Vagina (tissue), 2 donors: ENCODE results near the gene ATP6V1C2. TPM values are rescaled to one million over a fixed set of nuclear protein-coding genes. Genes with fewer than 3 reads are reported as not detected.
"Not testable (repeated sequence)": the region's sequence is repeated elsewhere in the genome, so short reads cannot be mapped to it uniquely, and the experiment has no call there.

Experiments
- DNase-seq, 2 donors: peaks; one replicate each; pipeline ENCODE4 v3.0.0-alpha.2; 2017; ENCODE audit errors: extremely low spot score in 2 of 2
- H3K27ac ChIP-seq: fragments of 200-600 bp; sonication (generic); one replicate; pipeline ENCODE4 v1.5.1; 2019
- H3K27me3 ChIP-seq: fragments of 200-600 bp; sonication (generic); one replicate; pipeline ENCODE4 v1.5.1; 2019
- H3K36me3 ChIP-seq, 2 donors: fragments of 200-600 bp; sonication (generic); one replicate each; pipeline ENCODE4 v1.5.1; 2017 to 2019
- H3K4me1 ChIP-seq: fragments of 200-600 bp; sonication (generic); one replicate; pipeline ENCODE4 v1.5.1; 2019
- H3K4me3 ChIP-seq, 2 donors: fragments of 200-600 bp; sonication (generic); 1 replicate in 1 of 2; 2 replicates in 1 of 2; pipeline ENCODE4 v1.5.1; 2016 to 2019
- H3K9me3 ChIP-seq: fragments of 200-600 bp; sonication (generic); one replicate; pipeline ENCODE4 v1.5.1; 2019
- CTCF ChIP-seq, 3 experiments: fragments of 450-650 bp in 2 of 3; fragments of 200-600 bp in 1 of 3; sonication (generic) in 1 of 3; IDR thresholded peaks; one replicate each; pipeline ENCODE4 v1.5.1; 2017 to 2019; ENCODE audit warnings: antibody characterized with exemption in 3 of 3, mild to moderate bottlenecking in 2 of 3, moderate library complexity in 2 of 3
- POLR2A ChIP-seq, 2 donors: fragments of 450-650 bp; IDR thresholded peaks; one replicate each; pipeline ENCODE4 v1.6.1; 2017; ENCODE audit warnings: antibody characterized with exemption in 2 of 2, mild to moderate bottlenecking in 2 of 2, moderate library complexity in 2 of 2
- POLR2AphosphoS5 ChIP-seq, 2 donors: sonication (generic); formaldehyde crosslinking; IDR thresholded peaks; one replicate each; pipeline ENCODE4 v1.9.0; 2017; ENCODE audit warnings: antibody characterized with exemption in 2 of 2, mild to moderate bottlenecking in 2 of 2, low read depth in 1 of 2; ENCODE audit not compliant: insufficient read depth in 1 of 2
- intact Hi-C: fragments of 100-400 bp; cut with DNase I; formaldehyde crosslinking; loops from one replicate; pipeline ENCODE4 v1.15.1; 2023
- total RNA-seq: library from RNA; depleted of rRNA; stranded (reverse); fragments of >200 nt; gene quantifications from one replicate; pipeline ENCODE4 v1.2.3, GENCODE V29; 2016

ATP6V1C2 gene
- total RNA-seq, 1 donor from 2014 or later: 134 TPM

GRCh38 chr2:10800163-10800562 lies 78.7 kb downstream of the ATP6V1C2 start:
- intact Hi-C loops: no loop called here
- H3K36me3 ChIP-seq: peaks cover 0 to 20% of the 10 kb centered on the region in 2 donors
- no peaks in the 10 kb centered on the region for H3K4me1 ChIP-seq
- no peaks in the 10 kb centered on the region for H3K9me3 ChIP-seq
- H3K27ac ChIP-seq: no peak overlapping the region
- TF ChIP-seq CTCF (IDR thresholded peaks at IDR 0.05) (no peak), POLR2AphosphoS5 (IDR thresholded peaks at IDR 0.05; ENCODE audit: insufficient read depth in 1 of 2, low read depth in 1 of 2) (no peak), POLR2A (IDR thresholded peaks at IDR 0.05) (no peak)
- no peaks in the 10 kb centered on the region for H3K27me3 ChIP-seq
- no peak overlapping the region for H3K4me3 ChIP-seq
- no peak for DNase-seq

- no peaks in the 10 kb centered on the region for H3K9me3 ChIP-seq
- H3K4me3 ChIP-seq: no peak overlapping the region
- no peak for DNase-seq
- H3K27me3 ChIP-seq: no peaks in the 10 kb centered on the region
- peaks cover 8% of the 10 kb centered on the region for H3K4me1 ChIP-seq
- TF ChIP-seq POLR2A (IDR thresholded peaks at IDR 0.05) (no peak), CTCF (IDR thresholded peaks at IDR 0.05) (no peak), POLR2AphosphoS5 (IDR thresholded peaks at IDR 0.05; ENCODE audit: insufficient read depth in 1 of 2, low read depth in 1 of 2) (no peak)
- H3K36me3 ChIP-seq: peaks cover 0 to 6% of the 10 kb centered on the region in 2 donors
- intact Hi-C loops: no loop called here
- H3K27ac ChIP-seq: no peak overlapping the region
Measured at GRCh38 chr2:10802657-10803056, 81.2 kb downstream of the ATP6V1C2 start.

GRCh38 chr2:10805990-10806389 lies 84.6 kb downstream of the ATP6V1C2 start:
- H3K27me3 ChIP-seq, intact Hi-C loops, H3K9me3 ChIP-seq, H3K36me3 ChIP-seq, H3K4me3 ChIP-seq, DNase-seq, H3K27ac ChIP-seq: not testable (repeated sequence)
- peaks cover 39% of the 10 kb centered on the region for H3K4me1 ChIP-seq

GRCh38 chr2:10806543-10806942 lies 85.1 kb downstream of the ATP6V1C2 start:
- Histone ChIP-seq H3K27me3 (no peaks in the 10 kb centered on the region), H3K4me3 (no peak overlapping the region), H3K9me3 (no peaks in the 10 kb centered on the region), H3K27ac (no peak overlapping the region), H3K4me1 (peaks cover 45% of the 10 kb centered on the region), H3K36me3 (no peaks in the 10 kb centered on the region)
- intact Hi-C loops: no loop called here
- no peak for DNase-seq
- TF ChIP-seq POLR2AphosphoS5 (IDR thresholded peaks at IDR 0.05; ENCODE audit: insufficient read depth in 1 of 2, low read depth in 1 of 2) (no peak), POLR2A (IDR thresholded peaks at IDR 0.05) (no peak)

GRCh38 chr2:10810202-10811161 lies 89.1 kb downstream of the ATP6V1C2 start:
- no peaks in the 10 kb centered on the region for H3K27me3 ChIP-seq
- intact Hi-C loops: loop anchor here (10.0 kb wide), 1 partner anchor 644 kb away; no protein-coding TSS in a partner anchor
- H3K36me3 ChIP-seq: no peaks in the 10 kb centered on the region
- DNase-seq: no peak
- H3K9me3 ChIP-seq: no peaks in the 10 kb centered on the region
- H3K27ac ChIP-seq: no peak overlapping the region
- TF ChIP-seq POLR2A (IDR thresholded peaks at IDR 0.05) (no peak), CTCF (IDR thresholded peaks at IDR 0.05) (no peak), POLR2AphosphoS5 (IDR thresholded peaks at IDR 0.05; ENCODE audit: insufficient read depth in 1 of 2, low read depth in 1 of 2) (no peak)
- H3K4me1 ChIP-seq: peaks cover 51% of the 10 kb centered on the region
- H3K4me3 ChIP-seq: peak overlapping the region; percentile 68 to 90

- H3K27ac ChIP-seq: peak overlapping the region; percentile 83
- no peaks in the 10 kb centered on the region for H3K27me3 ChIP-seq
- TF ChIP-seq POLR2AphosphoS5 (IDR thresholded peaks at IDR 0.05; ENCODE audit: insufficient read depth in 1 of 2, low read depth in 1 of 2) (no peak), CTCF (IDR thresholded peaks at IDR 0.05) (no peak), POLR2A (IDR thresholded peaks at IDR 0.05) (no peak)
- H3K36me3 ChIP-seq: no peaks in the 10 kb centered on the region
- H3K4me1 ChIP-seq: peaks cover 51% of the 10 kb centered on the region
- intact Hi-C loops: loop anchor here (10.0 kb wide), 1 partner anchor 643 kb away; no protein-coding TSS in a partner anchor
- H3K4me3 ChIP-seq: peak overlapping the region; percentile 68 to 90
- H3K9me3 ChIP-seq: no peaks in the 10 kb centered on the region
- DNase-seq: no peak
Measured at GRCh38 chr2:10811517-10811916, 90.1 kb downstream of the ATP6V1C2 start.
